Liver (tissue), 9 donors: ENCODE measurements around the gene AHNAK2. TPM values are rescaled to one million over a fixed set of nuclear protein-coding genes. Genes with fewer than 3 reads are reported as not detected.
"Not testable (repeated sequence)": the region's sequence is repeated elsewhere in the genome, so short reads cannot be mapped to it uniquely, and the experiment has no call there.

Experiments
- DNase-seq: peaks from one replicate; pipeline ENCODE4 v3.0.0-alpha.2; 2017; ENCODE audit warnings: low spot score
- H3K27ac ChIP-seq, 2 donors: one replicate each; pipeline ENCODE4 v1.7.0; 2013; ENCODE audit warnings: inconsistent platforms in 2 of 2, low read length in 2 of 2, control low read depth in 1 of 2, low read depth in 1 of 2, mild to moderate bottlenecking in 1 of 2
- H3K27me3 ChIP-seq, 4 donors: one replicate each; pipeline versions ENCODE4 v1.6.1 to v1.7.0; 2013; ENCODE audit warnings: low read length in 3 of 4, inconsistent platforms in 1 of 4, mild to moderate bottlenecking in 1 of 4, moderate library complexity in 1 of 4; ENCODE audit not compliant: control insufficient read depth in 4 of 4, insufficient read depth in 4 of 4
- H3K36me3 ChIP-seq, 4 donors: one replicate each; pipeline versions ENCODE4 v1.6.1 to v1.7.0; 2013; ENCODE audit warnings: low read length in 3 of 4, mild to moderate bottlenecking in 3 of 4, low read depth in 1 of 4, moderate library complexity in 1 of 4; ENCODE audit not compliant: control insufficient read depth in 4 of 4, insufficient read depth in 3 of 4
- H3K4me1 ChIP-seq, 4 donors: one replicate each; pipeline versions ENCODE4 v1.6.1 to v1.7.0; 2013; ENCODE audit warnings: low read length in 3 of 4, mild to moderate bottlenecking in 3 of 4, moderate library complexity in 1 of 4; ENCODE audit not compliant: control insufficient read depth in 4 of 4, insufficient read depth in 4 of 4
- H3K4me3 ChIP-seq, 3 donors: one replicate each; pipeline versions ENCODE4 v1.6.1 to v1.7.0; 2013; ENCODE audit warnings: low read length in 3 of 3, control low read depth in 1 of 3, low read depth in 1 of 3, mild to moderate bottlenecking in 1 of 3
- H3K9ac ChIP-seq, 2 donors: one replicate each; pipeline ENCODE4 v1.7.0; 2013; ENCODE audit warnings: low read length in 2 of 2, mild to moderate bottlenecking in 2 of 2, moderate library complexity in 2 of 2, control low read depth in 1 of 2, low read depth in 1 of 2
- H3K9me3 ChIP-seq, 4 donors: one replicate each; pipeline versions ENCODE4 v1.6.1 to v1.7.0; 2013; ENCODE audit warnings: low read length in 3 of 4; ENCODE audit not compliant: control insufficient read depth in 4 of 4
- FOXA1 ChIP-seq: IDR thresholded peaks from 2 replicates; pipeline ENCODE4 v1.6.1; 2016; ENCODE audit warnings: antibody characterized with exemption
- GABPA ChIP-seq, 2 donors: IDR thresholded peaks in 1 of 2; conservative IDR thresholded peaks in 1 of 2; 2 replicates each; pipeline ENCODE4 v1.6.1; 2016; ENCODE audit warnings: antibody characterized with exemption in 2 of 2, mild to moderate bottlenecking in 1 of 2, moderate library complexity in 1 of 2
- HNF4A ChIP-seq, 2 donors: conservative IDR thresholded peaks; 2 replicates each; pipeline ENCODE4 v1.6.1; 2016; ENCODE audit warnings: antibody characterized with exemption in 2 of 2, mild to moderate bottlenecking in 2 of 2
- HNF4G ChIP-seq: IDR thresholded peaks from 2 replicates; pipeline ENCODE4 v1.6.1; 2016; ENCODE audit warnings: antibody characterized with exemption
- JUND ChIP-seq, 2 donors: IDR thresholded peaks; 2 replicates each; pipeline ENCODE4 v1.6.1; 2016; ENCODE audit warnings: antibody characterized with exemption in 2 of 2
- NR2F2 ChIP-seq: IDR thresholded peaks from 2 replicates; pipeline ENCODE4 v1.6.1; 2016; ENCODE audit warnings: antibody characterized with exemption
- RAD21 ChIP-seq, 2 donors: IDR thresholded peaks; 2 replicates each; pipeline ENCODE4 v1.6.1; 2016; ENCODE audit warnings: antibody characterized with exemption in 2 of 2, mild to moderate bottlenecking in 2 of 2
- RXRA ChIP-seq, 2 donors: IDR thresholded peaks; 2 replicates each; pipeline ENCODE4 v1.6.1; 2017 to 2018; ENCODE audit warnings: antibody characterized with exemption in 2 of 2, mild to moderate bottlenecking in 1 of 2
- SP1 ChIP-seq: IDR thresholded peaks from 2 replicates; pipeline ENCODE4 v1.6.1; 2018; ENCODE audit warnings: antibody characterized with exemption, mild to moderate bottlenecking
- TAF1 ChIP-seq: conservative IDR thresholded peaks from 2 replicates; pipeline ENCODE4 v1.6.1; 2016; ENCODE audit warnings: antibody characterized with exemption, mild to moderate bottlenecking
- YY1 ChIP-seq: IDR thresholded peaks from 2 replicates; pipeline ENCODE4 v1.6.1; 2016; ENCODE audit warnings: antibody characterized with exemption, mild to moderate bottlenecking
- ZBTB33 ChIP-seq: IDR thresholded peaks from 2 replicates; pipeline ENCODE4 v1.6.1; 2016; ENCODE audit warnings: antibody characterized with exemption
- WGBS: extraction: QIAGEN DNeasy Blood & Tissue Kit; methylation state at CpG from one replicate; pipeline ENCODE4 v1.1.7; 2013; 5-methylcytosine and 5-hydroxymethylcytosine counted together
- polyA plus RNA-seq, 2 donors: library from polyadenylated mRNA; stranded (reverse) in 1 of 2; unstranded in 1 of 2; fragments of 200-250 nt in 1 of 2; fragments of >200 nt in 1 of 2; fragmentation: Nextera tagmentation in 1 of 2; extraction: Ambion mirVana in 1 of 2; gene quantifications; one replicate each; pipeline versions ENCODE4 v1.2.1 to v1.2.3, GENCODE V29; 2013 to 2015
- total RNA-seq, 2 donors: library from RNA; depleted of rRNA; stranded (reverse); fragments of >200 nt; gene quantifications; one replicate each; pipeline ENCODE4 v1.2.3, GENCODE V29; 2014
- TF ChIP-seq, protein P1 (sequence below): IDR thresholded peaks from 2 replicates; pipeline ENCODE4 v1.6.1; 2016; ENCODE audit warnings: antibody characterized with exemption
- TF ChIP-seq, protein P2 (sequence below): IDR thresholded peaks from 2 replicates; pipeline ENCODE4 v1.6.1; 2016; ENCODE audit warnings: antibody characterized with exemption, mild to moderate bottlenecking
- donor health status: healthy.
- donor health status: healthy.
- donor health status: healthy.
- donor health status: healthy.
- donor health status: healthy.

AHNAK2 gene
- total and polyA plus RNA-seq, 4 donors: 0.05 to 2.6 (median 1.2) TPM

DNA sequence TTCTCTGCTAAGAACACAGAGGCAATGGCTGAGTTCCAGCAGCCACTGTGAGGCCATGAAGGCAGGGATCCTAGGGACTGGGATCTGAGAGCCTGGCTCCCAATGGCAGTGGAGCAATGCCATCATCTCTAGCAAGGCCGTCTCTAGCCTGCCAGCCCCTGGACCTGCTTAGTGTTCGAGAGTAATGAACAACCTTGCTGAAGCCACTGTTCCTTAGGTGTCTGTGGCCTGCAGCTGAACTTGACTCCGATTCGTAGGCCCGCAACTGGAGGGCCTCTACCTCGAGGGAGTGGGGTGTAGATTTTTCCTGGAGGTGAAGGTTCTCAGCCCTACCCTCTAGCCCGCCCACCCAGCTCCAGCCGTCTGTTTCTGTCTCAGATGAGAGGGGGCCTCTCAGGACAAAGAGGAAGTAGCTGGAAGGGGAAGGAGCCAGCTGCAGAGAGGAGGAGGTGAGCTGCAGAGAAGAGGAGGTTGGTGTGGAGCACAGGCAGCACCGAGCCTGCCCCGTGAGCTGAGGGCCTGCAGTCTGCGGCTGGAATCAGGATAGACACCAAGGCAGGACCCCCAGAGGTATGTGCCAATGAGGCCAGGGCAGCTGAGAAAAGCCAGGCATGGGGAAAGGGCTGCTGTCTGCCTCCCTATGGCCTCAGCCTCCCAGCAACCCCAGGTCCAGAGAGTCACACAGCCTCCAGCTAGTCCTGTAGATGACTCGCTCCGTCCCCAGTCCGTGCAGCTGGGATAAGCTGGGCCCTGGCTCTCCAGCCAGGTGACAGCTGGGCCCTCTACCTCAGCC lies 53.6 kb downstream of the AHNAK2 start, which contains the start of gene PLD4:
Gene PLD4, plus strand, starts transcription at position 459 of the 793 bp plus-strand sequence. CDS start 2,262 bp downstream, outside the sequence.
- H3K4me3 ChIP-seq: no peak within 1 kb of the TSS
- H3K36me3 ChIP-seq: no peaks in the 10 kb centered on the region
- H3K9me3 ChIP-seq: peaks cover 0 to 4% (median 0%) of the 10 kb centered on the region in 4 donors
- no peaks in the 10 kb centered on the region for H3K27me3 ChIP-seq
- no peak within 1 kb of the TSS for H3K9ac ChIP-seq
- no peak within 1 kb of the TSS for H3K27ac ChIP-seq
- 75% methylated on average over 14 of the region's 14 CpGs for WGBS
- DNase-seq: no peak
- H3K4me1 ChIP-seq: no peaks in the 10 kb centered on the region
- no peak for TF ChIP-seq JUND (IDR thresholded peaks at IDR 0.05)
- no peak for TF ChIP-seq SP1
- TF ChIP-seq, protein P1, sequence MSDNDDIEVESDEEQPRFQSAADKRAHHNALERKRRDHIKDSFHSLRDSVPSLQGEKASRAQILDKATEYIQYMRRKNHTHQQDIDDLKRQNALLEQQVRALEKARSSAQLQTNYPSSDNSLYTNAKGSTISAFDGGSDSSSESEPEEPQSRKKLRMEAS: no peak
- TF ChIP-seq GABPA (IDR thresholded peaks at IDR 0.05 in 1 of 2, conservative IDR thresholded peaks at IDR 0.05 in 1 of 2): no peak

DNA sequence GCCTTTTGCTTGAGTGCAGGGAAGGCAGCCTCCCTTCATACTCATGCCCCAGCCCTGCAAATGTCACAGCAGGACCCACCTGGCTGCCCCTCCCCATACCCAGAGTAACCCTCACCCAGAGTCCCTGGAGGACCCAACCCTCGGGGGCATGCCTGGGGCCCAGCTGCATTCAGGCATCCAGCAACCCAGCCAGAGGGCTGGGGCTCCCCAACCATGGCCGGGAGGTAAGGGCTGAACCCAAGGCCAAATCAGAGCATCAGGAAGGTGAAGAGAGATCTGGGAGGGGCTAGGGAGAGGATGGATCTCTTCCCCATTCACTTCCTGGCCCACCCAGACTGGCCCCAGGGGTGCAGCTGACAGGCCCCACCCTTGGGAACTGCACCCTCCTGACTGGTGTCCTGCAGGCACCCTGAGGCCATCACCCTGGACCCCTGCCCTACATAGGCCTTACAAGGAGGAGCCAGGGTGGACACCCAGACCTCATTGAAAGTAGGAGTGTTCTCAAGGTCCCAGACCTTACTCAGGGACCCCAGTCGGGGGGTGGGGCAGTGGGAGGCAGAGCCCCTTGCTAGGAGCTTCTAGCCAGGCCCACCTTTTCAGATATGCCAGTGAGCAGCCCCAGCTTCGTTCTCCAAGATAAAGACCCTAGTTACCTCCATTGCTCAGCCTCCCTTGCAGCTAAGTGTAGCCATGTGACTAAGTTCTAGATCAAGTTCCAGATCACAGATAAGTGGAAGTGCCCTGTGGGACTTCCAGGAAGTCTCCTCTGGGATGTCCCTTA lies 54.3 kb downstream of the AHNAK2 start:
- 86% methylated on average over 4 of the region's 4 CpGs for WGBS
- peaks cover 0 to 4% (median 0%) of the 10 kb centered on the region in 4 donors for H3K9me3 ChIP-seq
- no peak overlapping the region for H3K9ac ChIP-seq
- H3K27me3 ChIP-seq: no peaks in the 10 kb centered on the region
- no peak for DNase-seq
- no peak for TF ChIP-seq TAF1
- no peak for TF ChIP-seq YY1
- no peak for TF ChIP-seq FOXA1
- H3K27ac ChIP-seq: no peak overlapping the region
- H3K4me3 ChIP-seq: no peak overlapping the region
- no peaks in the 10 kb centered on the region for H3K36me3 ChIP-seq
- H3K4me1 ChIP-seq: no peaks in the 10 kb centered on the region

GRCh38 chr14:104919993-104920315 lies 58.2 kb downstream of the AHNAK2 start:
- Histone ChIP-seq H3K27ac (no peak overlapping the region), H3K4me3 (no peak overlapping the region), H3K9me3 (peaks cover 0 to 4% (median 0%) of the 10 kb centered on the region in 4 donors), H3K36me3 (no peaks in the 10 kb centered on the region), H3K4me1 (no peaks in the 10 kb centered on the region), H3K27me3 (no peaks in the 10 kb centered on the region), H3K9ac (no peak overlapping the region)
- DNase-seq: no peak
- WGBS: 55% methylated on average over 3 of the region's 3 CpGs
- no peak for TF ChIP-seq HNF4G
- no peak for TF ChIP-seq ZBTB33
- TF ChIP-seq RXRA (IDR thresholded peaks at IDR 0.05): no peak
- TF ChIP-seq GABPA (IDR thresholded peaks at IDR 0.05 in 1 of 2, conservative IDR thresholded peaks at IDR 0.05 in 1 of 2): no peak
- TF ChIP-seq HNF4A (conservative IDR thresholded peaks at IDR 0.05): no peak
- TF ChIP-seq NR2F2: no peak
- TF ChIP-seq RAD21 (IDR thresholded peaks at IDR 0.05): no peak
- no peak for TF ChIP-seq TAF1
- TF ChIP-seq, protein P2, sequence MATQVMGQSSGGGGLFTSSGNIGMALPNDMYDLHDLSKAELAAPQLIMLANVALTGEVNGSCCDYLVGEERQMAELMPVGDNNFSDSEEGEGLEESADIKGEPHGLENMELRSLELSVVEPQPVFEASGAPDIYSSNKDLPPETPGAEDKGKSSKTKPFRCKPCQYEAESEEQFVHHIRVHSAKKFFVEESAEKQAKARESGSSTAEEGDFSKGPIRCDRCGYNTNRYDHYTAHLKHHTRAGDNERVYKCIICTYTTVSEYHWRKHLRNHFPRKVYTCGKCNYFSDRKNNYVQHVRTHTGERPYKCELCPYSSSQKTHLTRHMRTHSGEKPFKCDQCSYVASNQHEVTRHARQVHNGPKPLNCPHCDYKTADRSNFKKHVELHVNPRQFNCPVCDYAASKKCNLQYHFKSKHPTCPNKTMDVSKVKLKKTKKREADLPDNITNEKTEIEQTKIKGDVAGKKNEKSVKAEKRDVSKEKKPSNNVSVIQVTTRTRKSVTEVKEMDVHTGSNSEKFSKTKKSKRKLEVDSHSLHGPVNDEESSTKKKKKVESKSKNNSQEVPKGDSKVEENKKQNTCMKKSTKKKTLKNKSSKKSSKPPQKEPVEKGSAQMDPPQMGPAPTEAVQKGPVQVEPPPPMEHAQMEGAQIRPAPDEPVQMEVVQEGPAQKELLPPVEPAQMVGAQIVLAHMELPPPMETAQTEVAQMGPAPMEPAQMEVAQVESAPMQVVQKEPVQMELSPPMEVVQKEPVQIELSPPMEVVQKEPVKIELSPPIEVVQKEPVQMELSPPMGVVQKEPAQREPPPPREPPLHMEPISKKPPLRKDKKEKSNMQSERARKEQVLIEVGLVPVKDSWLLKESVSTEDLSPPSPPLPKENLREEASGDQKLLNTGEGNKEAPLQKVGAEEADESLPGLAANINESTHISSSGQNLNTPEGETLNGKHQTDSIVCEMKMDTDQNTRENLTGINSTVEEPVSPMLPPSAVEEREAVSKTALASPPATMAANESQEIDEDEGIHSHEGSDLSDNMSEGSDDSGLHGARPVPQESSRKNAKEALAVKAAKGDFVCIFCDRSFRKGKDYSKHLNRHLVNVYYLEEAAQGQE: no peak

GRCh38 chr14:104919152-104919992 lies 58.8 kb downstream of the AHNAK2 start:
- WGBS: 72% methylated on average over 12 of the region's 12 CpGs
- not testable (repeated sequence) for H3K4me1 ChIP-seq

More at GRCh38 chr14:104919152-104919992, 58.8 kb downstream of the AHNAK2 start:
- not testable (repeated sequence) for H3K36me3 ChIP-seq, H3K27ac ChIP-seq, H3K4me3 ChIP-seq, H3K9ac ChIP-seq, H3K27me3 ChIP-seq, H3K9me3 ChIP-seq, DNase-seq
